Panc1 (cell line): ENCODE measurements around the gene PI4K2B. TPM values are rescaled to one million over a fixed set of nuclear protein-coding genes. Genes with fewer than 3 reads are reported as not detected.

ENCODE experiments used
- ATAC-seq: fragments of 200-7000 bp; cut with Tn5 transposase; 2 replicates; pipeline ENCODE4 v1.9.1; 2020; ENCODE audit warnings: mild to moderate bottlenecking, moderate library complexity
- BruUV-seq: library from RNA; stranded (reverse); fragments of 400-500 nt; replicated peaks from 2 replicates; lab custom pipeline; 2021; lab: Mats Ljungman, UMichigan
- CTCF ChIA-PET: fragments of 300-600 bp; sonication (Branson Sonifier 250); formaldehyde crosslinking; loops from one replicate; lab custom pipeline; 2022; ENCODE audit warnings: antibody characterized with exemption; lab: Charles Lee
- POLR2A ChIA-PET: fragments of 300-600 bp; sonication (Branson Sonifier 250); formaldehyde crosslinking; loops from one replicate; lab custom pipeline; 2022; ENCODE audit warnings: antibody characterized with exemption; lab: Charles Lee
- DNase-seq: peaks from one replicate; pipeline ENCODE4 v3.0.0-alpha.2; 2010; ENCODE audit warnings: low read depth, low spot score
- H3K27ac ChIP-seq: 2 replicates; pipeline ENCODE4 v1.5.1; 2011; ENCODE audit warnings: mild to moderate bottlenecking, low read length, inconsistent platforms
- H3K27me3 ChIP-seq: fragments of 200-500 bp; sonication (Bioruptor generic); 2 replicates; pipeline ENCODE4 v1.6.0; 2014; ENCODE audit warnings: low read length, inconsistent platforms; ENCODE audit not compliant: control insufficient read depth, insufficient read depth
- H3K36me3 ChIP-seq: fragments of 200-500 bp; sonication (Bioruptor generic); 2 replicates; pipeline ENCODE4 v1.5.1; 2014; ENCODE audit warnings: inconsistent platforms, mild to moderate bottlenecking, low read length, moderate library complexity; ENCODE audit not compliant: control insufficient read depth, insufficient read depth
- H3K4me1 ChIP-seq: 2 replicates; pipeline ENCODE4 v1.5.1; 2011; ENCODE audit warnings: inconsistent platforms, mild to moderate bottlenecking, low read length, moderate library complexity; ENCODE audit not compliant: control insufficient read depth, insufficient read depth
- H3K4me3 ChIP-seq, 2 experiments: 2 replicates each; pipeline ENCODE4 v1.5.1; 2011 to 2012; ENCODE audit warnings: low read depth in 2 of 2, low read length in 2 of 2, mild to moderate bottlenecking in 2 of 2, inconsistent platforms in 1 of 2, moderate library complexity in 1 of 2
- H3K9me3 ChIP-seq: fragments of 200-500 bp; sonication (Bioruptor generic); 2 replicates; pipeline ENCODE4 v1.5.1; 2014; ENCODE audit warnings: low read depth, mild to moderate bottlenecking, inconsistent platforms, low read length, moderate library complexity; ENCODE audit not compliant: control insufficient read depth, insufficient read depth
- POLR2AphosphoS5 ChIP-seq: IDR thresholded peaks from 2 replicates; pipeline ENCODE4 v1.6.1; 2012; ENCODE audit warnings: mild to moderate bottlenecking, low read depth, low read length, moderate library complexity
- SIN3A ChIP-seq: IDR thresholded peaks from 2 replicates; pipeline ENCODE4 v1.6.1; 2012; ENCODE audit warnings: low read depth, mild to moderate bottlenecking, low read length, moderate library complexity, borderline replicate concordance; ENCODE audit not compliant: insufficient read depth
- TCF7L2 ChIP-seq: IDR thresholded peaks from 2 replicates; pipeline ENCODE4 v1.6.1; 2011; ENCODE audit warnings: mild to moderate bottlenecking, low read depth, low read length, inconsistent platforms
- in situ Hi-C: cut with HindIII; loops from 2 replicates; pipeline ENCODE4 v1.10.0; 2016; ENCODE audit warnings: low sequenced_read_pairs, low pct_unique_long_range_greater_than_20kb
- intact Hi-C: fragments of 100-400 bp; cut with micrococcal nuclease; formaldehyde crosslinking; loops from one replicate; pipeline ENCODE4 v1.10.0; 2022; ENCODE audit not compliant: unreplicated experiment
- total RNA-seq: library from RNA; stranded (reverse); gene quantifications from one replicate; pipeline ENCODE4 v1.2.1, GENCODE V29; 2021; ENCODE audit not compliant: unreplicated experiment
- TF ChIP-seq, protein P1 (sequence below): fragments of 450-650 bp; IDR thresholded peaks from 2 replicates; pipeline ENCODE4 v1.5.1; 2017; ENCODE audit warnings: mild to moderate bottlenecking
- TF ChIP-seq, protein P2 (sequence below), 2 experiments: IDR thresholded peaks; 2 replicates each; pipeline ENCODE4 v1.6.1; 2011 to 2012; ENCODE audit warnings: low read depth in 2 of 2, control low read depth in 1 of 2, low read length in 1 of 2, mild to moderate bottlenecking in 1 of 2, moderate library complexity in 1 of 2; ENCODE audit not compliant: insufficient read depth in 1 of 2

Gene PI4K2B
- total RNA-seq, 1 experiment from 2014 or later, result 9.6 TPM

DNA sequence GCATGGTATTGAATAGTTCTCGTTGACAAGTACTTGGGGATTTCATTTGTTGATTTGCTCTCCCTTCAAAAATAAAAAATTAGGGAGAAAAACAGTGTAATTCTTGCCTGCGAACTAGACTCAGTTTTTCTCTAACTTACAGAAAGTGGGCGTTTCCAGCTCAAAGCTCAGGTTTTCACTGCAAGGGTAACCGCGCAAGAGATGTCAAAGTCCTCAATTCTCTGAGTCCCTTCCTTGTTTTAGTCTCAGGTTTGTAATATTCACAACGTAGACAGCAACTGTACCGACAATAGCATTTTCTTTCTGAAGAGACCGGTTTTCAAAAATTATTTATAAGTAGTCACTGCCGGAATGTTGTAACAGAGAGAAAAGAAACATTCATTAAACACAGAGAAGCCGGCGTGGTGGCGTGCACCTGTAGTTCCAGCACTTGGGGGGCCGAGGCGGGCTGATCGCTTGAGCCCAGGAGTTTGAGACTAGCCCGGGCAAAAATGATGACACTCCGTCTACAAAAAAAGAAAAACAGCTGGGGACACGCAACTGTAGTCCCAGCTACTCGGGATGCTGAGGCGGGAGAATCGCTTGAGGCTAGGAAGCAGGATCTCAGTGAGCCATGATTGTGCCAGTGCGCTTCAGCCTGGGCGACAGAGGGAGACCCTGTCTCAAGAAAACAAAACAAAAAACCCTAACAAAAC, 79.5 kb downstream of the PI4K2B start:
- in situ Hi-C loops, result no loop called here
- Histone ChIP-seq H3K9me3 (no peaks in the 10 kb centered on the region), H3K27me3 (no peaks in the 10 kb centered on the region), H3K4me1 (peaks cover 6% of the 10 kb centered on the region; the same call in 1 of the 2 replicates), H3K27ac (peak overlapping the region; percentile 85), H3K36me3 (peaks cover 3% of the 10 kb centered on the region; the same call in 1 of the 2 replicates), H3K4me3 (peak overlapping the region; percentile 76 to 93)
- POLR2A ChIA-PET, result no interaction called here
- CTCF ChIA-PET, result interaction anchor here (0.6 to 1.8 kb wide), 2 partner anchors 54 to 1073 kb away, joined by 3 to 7 read pairs; no protein-coding TSS in a partner anchor
- intact Hi-C loops, result no loop called here
- no peak for DNase-seq
- TF ChIP-seq, protein P1, sequence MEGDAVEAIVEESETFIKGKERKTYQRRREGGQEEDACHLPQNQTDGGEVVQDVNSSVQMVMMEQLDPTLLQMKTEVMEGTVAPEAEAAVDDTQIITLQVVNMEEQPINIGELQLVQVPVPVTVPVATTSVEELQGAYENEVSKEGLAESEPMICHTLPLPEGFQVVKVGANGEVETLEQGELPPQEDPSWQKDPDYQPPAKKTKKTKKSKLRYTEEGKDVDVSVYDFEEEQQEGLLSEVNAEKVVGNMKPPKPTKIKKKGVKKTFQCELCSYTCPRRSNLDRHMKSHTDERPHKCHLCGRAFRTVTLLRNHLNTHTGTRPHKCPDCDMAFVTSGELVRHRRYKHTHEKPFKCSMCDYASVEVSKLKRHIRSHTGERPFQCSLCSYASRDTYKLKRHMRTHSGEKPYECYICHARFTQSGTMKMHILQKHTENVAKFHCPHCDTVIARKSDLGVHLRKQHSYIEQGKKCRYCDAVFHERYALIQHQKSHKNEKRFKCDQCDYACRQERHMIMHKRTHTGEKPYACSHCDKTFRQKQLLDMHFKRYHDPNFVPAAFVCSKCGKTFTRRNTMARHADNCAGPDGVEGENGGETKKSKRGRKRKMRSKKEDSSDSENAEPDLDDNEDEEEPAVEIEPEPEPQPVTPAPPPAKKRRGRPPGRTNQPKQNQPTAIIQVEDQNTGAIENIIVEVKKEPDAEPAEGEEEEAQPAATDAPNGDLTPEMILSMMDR, result no peak
- TF ChIP-seq, protein P2, sequence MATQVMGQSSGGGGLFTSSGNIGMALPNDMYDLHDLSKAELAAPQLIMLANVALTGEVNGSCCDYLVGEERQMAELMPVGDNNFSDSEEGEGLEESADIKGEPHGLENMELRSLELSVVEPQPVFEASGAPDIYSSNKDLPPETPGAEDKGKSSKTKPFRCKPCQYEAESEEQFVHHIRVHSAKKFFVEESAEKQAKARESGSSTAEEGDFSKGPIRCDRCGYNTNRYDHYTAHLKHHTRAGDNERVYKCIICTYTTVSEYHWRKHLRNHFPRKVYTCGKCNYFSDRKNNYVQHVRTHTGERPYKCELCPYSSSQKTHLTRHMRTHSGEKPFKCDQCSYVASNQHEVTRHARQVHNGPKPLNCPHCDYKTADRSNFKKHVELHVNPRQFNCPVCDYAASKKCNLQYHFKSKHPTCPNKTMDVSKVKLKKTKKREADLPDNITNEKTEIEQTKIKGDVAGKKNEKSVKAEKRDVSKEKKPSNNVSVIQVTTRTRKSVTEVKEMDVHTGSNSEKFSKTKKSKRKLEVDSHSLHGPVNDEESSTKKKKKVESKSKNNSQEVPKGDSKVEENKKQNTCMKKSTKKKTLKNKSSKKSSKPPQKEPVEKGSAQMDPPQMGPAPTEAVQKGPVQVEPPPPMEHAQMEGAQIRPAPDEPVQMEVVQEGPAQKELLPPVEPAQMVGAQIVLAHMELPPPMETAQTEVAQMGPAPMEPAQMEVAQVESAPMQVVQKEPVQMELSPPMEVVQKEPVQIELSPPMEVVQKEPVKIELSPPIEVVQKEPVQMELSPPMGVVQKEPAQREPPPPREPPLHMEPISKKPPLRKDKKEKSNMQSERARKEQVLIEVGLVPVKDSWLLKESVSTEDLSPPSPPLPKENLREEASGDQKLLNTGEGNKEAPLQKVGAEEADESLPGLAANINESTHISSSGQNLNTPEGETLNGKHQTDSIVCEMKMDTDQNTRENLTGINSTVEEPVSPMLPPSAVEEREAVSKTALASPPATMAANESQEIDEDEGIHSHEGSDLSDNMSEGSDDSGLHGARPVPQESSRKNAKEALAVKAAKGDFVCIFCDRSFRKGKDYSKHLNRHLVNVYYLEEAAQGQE (IDR thresholded peaks at IDR 0.05; ENCODE audit: insufficient read depth in 1 of 2, low read depth in 2 of 2, low read length in 1 of 2), result no peak
- TF ChIP-seq TCF7L2 (no peak), POLR2AphosphoS5 (no peak), SIN3A (no peak)
- no peak for ATAC-seq
- BruUV-seq, result TSS peak; percentile 85

DNA sequence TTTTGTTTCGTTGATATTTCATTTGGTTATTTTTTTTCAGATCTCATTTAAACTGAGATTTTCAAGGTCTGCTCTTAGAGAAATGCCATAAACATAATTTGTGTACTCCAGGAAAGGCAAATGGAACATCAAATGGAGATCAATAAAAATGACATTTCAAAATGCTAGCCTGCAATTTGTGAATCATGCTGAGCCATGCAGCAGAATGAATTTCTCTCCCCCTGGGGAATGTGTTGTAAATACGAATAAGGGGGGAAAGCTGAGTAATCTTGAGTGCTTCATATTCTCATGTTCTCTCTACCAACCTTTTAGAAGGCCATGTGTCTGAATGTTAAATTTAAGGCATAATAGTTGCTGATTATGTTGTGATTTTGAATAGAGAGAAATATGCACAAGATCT, 86.5 kb downstream of the PI4K2B start:
- POLR2A ChIA-PET, result no interaction called here
- H3K4me3 ChIP-seq, result no peak overlapping the region

More for the DNA sequence above, 86.5 kb downstream of the PI4K2B start:
- no peaks in the 10 kb centered on the region for H3K9me3 ChIP-seq
- CTCF ChIA-PET, result no interaction called here
- no peaks in the 10 kb centered on the region for H3K4me1 ChIP-seq
- BruUV-seq, result no TSS peak
- no peak for ATAC-seq
- H3K36me3 ChIP-seq, result no peaks in the 10 kb centered on the region
- intact Hi-C loops (no loop called here), in situ Hi-C loops (no loop called here)
- H3K27me3 ChIP-seq, result no peaks in the 10 kb centered on the region
- no peak overlapping the region for H3K27ac ChIP-seq
- TF ChIP-seq, protein P1, result no peak
- TF ChIP-seq, protein P2 (IDR thresholded peaks at IDR 0.05; ENCODE audit: insufficient read depth in 1 of 2, low read depth in 2 of 2, low read length in 1 of 2), result no peak
- TF ChIP-seq TCF7L2, result no peak
- TF ChIP-seq POLR2AphosphoS5, result no peak
- no peak for TF ChIP-seq SIN3A
- no peak for DNase-seq
